ENCODE results near the gene PSMA1.
"Not testable (repeated sequence)": the region's sequence is repeated elsewhere in the genome, so short reads cannot be mapped to it uniquely, and the experiment has no call there.

PSMA1 gene

GRCh38 chr11:14519917-14520746 is at the start of gene PSMA1:
Gene PSMA1 (minus strand): TSS chr11:14520386. CDS start chr11:14520299, 87 bp downstream.
- DNase-seq (ENCODE audit: low read depth in 2 of 2): peak; percentile 77 to 83

GRCh38 chr11:14569516-14569915 is 49.3 kb upstream of the PSMA1 start:
- DNase-seq (ENCODE audit: low read depth in 2 of 2): not testable (repeated sequence)

- no peak for DNase-seq (ENCODE audit: low read depth in 2 of 2)
These were observed 47.0 kb upstream of the PSMA1 start for GRCh38 chr11:14567064-14567651.

GRCh38 chr11:14566331-14567063 is 46.3 kb upstream of the PSMA1 start:
- DNase-seq (ENCODE audit: low read depth in 2 of 2): no peak

GRCh38 chr11:14565845-14566244 is 45.7 kb upstream of the PSMA1 start:
- DNase-seq (ENCODE audit: low read depth in 2 of 2): no peak

- DNase-seq (ENCODE audit: low read depth in 2 of 2): no peak
These were observed 35.6 kb upstream of the PSMA1 start for GRCh38 chr11:14555818-14556217.

GRCh38 chr11:14554959-14555358 is 34.8 kb upstream of the PSMA1 start:
- no peak for DNase-seq (ENCODE audit: low read depth in 2 of 2)

GRCh38 chr11:14552089-14552488 is 31.9 kb upstream of the PSMA1 start:
- DNase-seq (ENCODE audit: low read depth in 2 of 2): no peak

- no peak for DNase-seq (ENCODE audit: low read depth in 2 of 2)
These were observed 31.2 kb upstream of the PSMA1 start for GRCh38 chr11:14551380-14551779.

GRCh38 chr11:14549891-14550290 is 29.7 kb upstream of the PSMA1 start:
- DNase-seq (ENCODE audit: low read depth in 2 of 2): no peak

- DNase-seq (ENCODE audit: low read depth in 2 of 2): no peak
These were observed 27.3 kb upstream of the PSMA1 start for GRCh38 chr11:14547440-14547839.

- no peak for DNase-seq (ENCODE audit: low read depth in 2 of 2)
These were observed 26.5 kb upstream of the PSMA1 start for GRCh38 chr11:14546672-14547071.

- DNase-seq (ENCODE audit: low read depth in 2 of 2): no peak
These were observed 24.4 kb upstream of the PSMA1 start for GRCh38 chr11:14544611-14545010.

GRCh38 chr11:14543260-14543659 is 23.1 kb upstream of the PSMA1 start:
- DNase-seq (ENCODE audit: low read depth in 2 of 2): no peak

- DNase-seq (ENCODE audit: low read depth in 2 of 2): no peak
These were observed 22.1 kb upstream of the PSMA1 start for GRCh38 chr11:14542324-14542723.

GRCh38 chr11:14541192-14541947 is 21.2 kb upstream of the PSMA1 start:
- DNase-seq (ENCODE audit: low read depth in 2 of 2): no peak

- DNase-seq (ENCODE audit: low read depth in 2 of 2): no peak
These were observed 19.8 kb upstream of the PSMA1 start for GRCh38 chr11:14539982-14540421.

- no peak for DNase-seq (ENCODE audit: low read depth in 2 of 2)
These were observed 18.9 kb upstream of the PSMA1 start for GRCh38 chr11:14538926-14539554.

GRCh38 chr11:14538271-14538925 is 18.2 kb upstream of the PSMA1 start:
- DNase-seq (ENCODE audit: low read depth in 2 of 2): no peak

GRCh38 chr11:14537134-14537599 is 17.0 kb upstream of the PSMA1 start:
- no peak for DNase-seq (ENCODE audit: low read depth in 2 of 2)

- not testable (repeated sequence) for DNase-seq (ENCODE audit: low read depth in 2 of 2)
These were observed 15.0 kb upstream of the PSMA1 start for GRCh38 chr11:14535166-14535565.
